Measurements from ENCODE around the gene DCHS1.

Gene DCHS1

DNA sequence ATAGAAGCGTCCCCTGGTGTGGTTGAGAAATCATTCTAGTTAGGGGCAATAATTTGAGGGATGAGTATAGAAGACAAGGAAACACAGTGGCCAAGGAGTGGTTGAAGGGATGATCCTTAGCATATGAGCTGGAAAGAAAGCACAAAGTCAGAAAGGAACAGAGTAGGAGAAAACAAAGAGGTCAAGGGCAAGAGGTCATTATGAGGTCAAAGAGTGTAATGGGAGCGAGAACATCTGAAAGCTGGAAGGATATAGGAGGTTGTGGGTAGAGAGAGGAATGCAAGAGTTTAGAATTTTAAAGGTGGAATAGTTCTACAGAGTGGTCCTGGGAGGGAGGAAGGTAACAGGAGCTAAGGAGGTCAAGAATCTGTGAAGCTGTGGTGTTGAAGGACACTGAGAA, 2.0 kb downstream of the DCHS1 start:
- Histone ChIP-seq H2AFZ (ENCODE audit: low read length) (no peak overlapping the region), H3K4me1 (ENCODE audit: insufficient read depth, low read length, poor library complexity, severe bottlenecking) (no peaks in the 10 kb centered on the region), H3K4me3 (ENCODE audit: low read length, poor library complexity, severe bottlenecking) (no peak overlapping the region), H3K27me3 (ENCODE audit: insufficient read depth, low read length, poor library complexity, severe bottlenecking) (no peaks in the 10 kb centered on the region), H3K79me2 (ENCODE audit: insufficient read depth, low read length) (no peaks in the 10 kb centered on the region), H3K9me2 (replicated peaks; ENCODE audit: low read depth, low read length) (no peaks in the 10 kb centered on the region), H3K9ac (ENCODE audit: low read depth, low read length, poor library complexity, severe bottlenecking) (no peak overlapping the region), H4K20me1 (ENCODE audit: insufficient read depth, low read length, poor library complexity, severe bottlenecking) (no peaks in the 10 kb centered on the region), H3F3A (ENCODE audit: low read depth) (no peaks in the 10 kb centered on the region), H3K36me3 (ENCODE audit: insufficient read depth, low read length) (no peaks in the 10 kb centered on the region), H3K9me3 (ENCODE audit: insufficient read depth, low read depth, low read length) (no peaks in the 10 kb centered on the region), H3K4me2 (ENCODE audit: low read depth, low read length, poor library complexity, severe bottlenecking) (no peak overlapping the region)
- no peak for TF ChIP-seq EZH2phosphoT487 (IDR thresholded peaks at IDR 0.05; ENCODE audit: borderline replicate concordance)
- TF ChIP-seq, protein P1, sequence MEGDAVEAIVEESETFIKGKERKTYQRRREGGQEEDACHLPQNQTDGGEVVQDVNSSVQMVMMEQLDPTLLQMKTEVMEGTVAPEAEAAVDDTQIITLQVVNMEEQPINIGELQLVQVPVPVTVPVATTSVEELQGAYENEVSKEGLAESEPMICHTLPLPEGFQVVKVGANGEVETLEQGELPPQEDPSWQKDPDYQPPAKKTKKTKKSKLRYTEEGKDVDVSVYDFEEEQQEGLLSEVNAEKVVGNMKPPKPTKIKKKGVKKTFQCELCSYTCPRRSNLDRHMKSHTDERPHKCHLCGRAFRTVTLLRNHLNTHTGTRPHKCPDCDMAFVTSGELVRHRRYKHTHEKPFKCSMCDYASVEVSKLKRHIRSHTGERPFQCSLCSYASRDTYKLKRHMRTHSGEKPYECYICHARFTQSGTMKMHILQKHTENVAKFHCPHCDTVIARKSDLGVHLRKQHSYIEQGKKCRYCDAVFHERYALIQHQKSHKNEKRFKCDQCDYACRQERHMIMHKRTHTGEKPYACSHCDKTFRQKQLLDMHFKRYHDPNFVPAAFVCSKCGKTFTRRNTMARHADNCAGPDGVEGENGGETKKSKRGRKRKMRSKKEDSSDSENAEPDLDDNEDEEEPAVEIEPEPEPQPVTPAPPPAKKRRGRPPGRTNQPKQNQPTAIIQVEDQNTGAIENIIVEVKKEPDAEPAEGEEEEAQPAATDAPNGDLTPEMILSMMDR (conservative IDR thresholded peaks at IDR 0.05; ENCODE audit: low read length), result no peak

DNA sequence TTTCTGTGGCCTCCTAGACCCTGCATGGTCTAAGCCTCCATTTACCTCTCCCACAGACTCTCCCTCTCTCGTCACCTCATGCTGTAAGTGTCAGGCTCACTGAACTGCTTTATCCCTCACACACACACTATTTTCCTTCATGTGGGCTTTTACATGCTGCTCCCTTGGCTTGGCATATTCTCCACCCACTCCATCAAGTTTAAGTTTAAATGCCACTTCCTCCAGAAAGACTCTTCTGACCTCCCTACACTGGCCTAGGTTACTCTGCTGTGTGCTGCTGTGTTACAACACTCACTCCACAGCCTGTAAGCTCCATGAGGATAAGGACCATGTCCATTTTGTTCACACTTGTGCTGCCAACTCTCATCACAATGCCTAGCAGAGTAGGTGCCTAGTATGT, 2.5 kb downstream of the DCHS1 start:
- Histone ChIP-seq H4K20me1 (ENCODE audit: insufficient read depth, low read length, poor library complexity, severe bottlenecking) (no peaks in the 10 kb centered on the region), H3K9me2 (replicated peaks; ENCODE audit: low read depth, low read length) (no peaks in the 10 kb centered on the region), H3K4me2 (ENCODE audit: low read depth, low read length, poor library complexity, severe bottlenecking) (no peak overlapping the region), H2AFZ (ENCODE audit: low read length) (no peak overlapping the region), H3K9me3 (ENCODE audit: insufficient read depth, low read depth, low read length) (no peaks in the 10 kb centered on the region), H3K79me2 (ENCODE audit: insufficient read depth, low read length) (no peaks in the 10 kb centered on the region), H3K27me3 (ENCODE audit: insufficient read depth, low read length, poor library complexity, severe bottlenecking) (no peaks in the 10 kb centered on the region), H3K4me3 (ENCODE audit: low read length, poor library complexity, severe bottlenecking) (no peak overlapping the region), H3K4me1 (ENCODE audit: insufficient read depth, low read length, poor library complexity, severe bottlenecking) (peaks cover under 1% of the 10 kb centered on the region), H3K9ac (ENCODE audit: low read depth, low read length, poor library complexity, severe bottlenecking) (no peak overlapping the region), H3K36me3 (ENCODE audit: insufficient read depth, low read length) (no peaks in the 10 kb centered on the region), H3F3A (ENCODE audit: low read depth) (no peaks in the 10 kb centered on the region)
- TF ChIP-seq, protein P1 (conservative IDR thresholded peaks at IDR 0.05; ENCODE audit: low read length), result no peak
- TF ChIP-seq EZH2phosphoT487 (IDR thresholded peaks at IDR 0.05; ENCODE audit: borderline replicate concordance), result no peak

DNA sequence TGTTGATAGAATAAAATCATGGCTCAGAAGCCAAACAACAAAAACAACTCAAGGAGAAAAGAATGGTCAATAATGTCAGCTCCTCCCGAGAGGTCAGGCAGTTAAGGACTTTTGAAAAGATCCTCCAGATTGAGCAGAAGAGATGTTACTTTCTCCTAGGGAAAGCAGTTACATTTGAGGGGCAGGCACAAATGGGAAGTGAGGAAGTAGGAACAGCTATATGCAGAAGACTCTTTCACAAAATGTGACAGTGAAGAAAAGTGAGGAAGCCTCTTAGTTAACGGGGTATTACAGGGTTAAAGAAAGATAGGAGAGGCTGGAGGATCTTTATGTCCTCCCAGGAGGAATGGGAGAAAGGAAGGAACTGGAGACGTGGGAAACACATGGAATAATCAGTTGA, 3.4 kb downstream of the DCHS1 start:
- Histone ChIP-seq H3K4me2 (ENCODE audit: low read depth, low read length, poor library complexity, severe bottlenecking) (no peak overlapping the region), H3K9me2 (replicated peaks; ENCODE audit: low read depth, low read length) (no peaks in the 10 kb centered on the region), H4K20me1 (ENCODE audit: insufficient read depth, low read length, poor library complexity, severe bottlenecking) (no peaks in the 10 kb centered on the region), H3K9me3 (ENCODE audit: insufficient read depth, low read depth, low read length) (no peaks in the 10 kb centered on the region), H3K4me1 (ENCODE audit: insufficient read depth, low read length, poor library complexity, severe bottlenecking) (peaks cover 9% of the 10 kb centered on the region), H2AFZ (ENCODE audit: low read length) (no peak overlapping the region), H3K36me3 (ENCODE audit: insufficient read depth, low read length) (no peaks in the 10 kb centered on the region), H3K4me3 (ENCODE audit: low read length, poor library complexity, severe bottlenecking) (no peak overlapping the region), H3F3A (ENCODE audit: low read depth) (no peaks in the 10 kb centered on the region), H3K27me3 (ENCODE audit: insufficient read depth, low read length, poor library complexity, severe bottlenecking) (no peaks in the 10 kb centered on the region), H3K79me2 (ENCODE audit: insufficient read depth, low read length) (no peaks in the 10 kb centered on the region), H3K9ac (ENCODE audit: low read depth, low read length, poor library complexity, severe bottlenecking) (no peak overlapping the region)
- TF ChIP-seq EZH2phosphoT487 (IDR thresholded peaks at IDR 0.05; ENCODE audit: borderline replicate concordance), result no peak
- TF ChIP-seq, protein P1 (conservative IDR thresholded peaks at IDR 0.05; ENCODE audit: low read length), result no peak
